Measurements from ENCODE around the gene PROSER2.

PROSER2 gene

GRCh38 chr10:11895108-11895466, 71.9 kb downstream of the PROSER2 start:
- no peak for TF ChIP-seq CTCF (conservative IDR thresholded peaks at IDR 0.05)
- no peak overlapping the region for H3K27ac ChIP-seq

DNA sequence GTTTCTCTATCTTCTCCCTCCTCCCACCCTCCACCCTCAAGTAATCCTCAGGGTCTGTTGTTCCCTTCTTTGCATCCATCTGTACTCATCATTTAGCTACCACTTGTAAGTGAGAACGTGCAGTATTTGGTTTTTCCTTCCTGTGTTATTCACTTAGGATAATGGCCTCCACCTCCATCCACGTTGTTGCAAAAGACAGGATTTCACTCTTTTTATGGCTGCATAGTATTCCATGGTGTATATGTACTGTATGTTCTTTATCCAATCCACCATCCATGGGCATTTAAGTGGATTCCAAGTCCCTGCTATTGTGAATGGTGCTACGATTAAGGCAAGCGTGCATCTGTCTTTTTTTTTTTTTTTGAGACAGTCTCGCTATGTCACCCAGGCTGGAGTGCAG, 72.4 kb downstream of the PROSER2 start:
- H3K27ac ChIP-seq = no peak overlapping the region
- no peak for TF ChIP-seq CTCF (conservative IDR thresholded peaks at IDR 0.05)

DNA sequence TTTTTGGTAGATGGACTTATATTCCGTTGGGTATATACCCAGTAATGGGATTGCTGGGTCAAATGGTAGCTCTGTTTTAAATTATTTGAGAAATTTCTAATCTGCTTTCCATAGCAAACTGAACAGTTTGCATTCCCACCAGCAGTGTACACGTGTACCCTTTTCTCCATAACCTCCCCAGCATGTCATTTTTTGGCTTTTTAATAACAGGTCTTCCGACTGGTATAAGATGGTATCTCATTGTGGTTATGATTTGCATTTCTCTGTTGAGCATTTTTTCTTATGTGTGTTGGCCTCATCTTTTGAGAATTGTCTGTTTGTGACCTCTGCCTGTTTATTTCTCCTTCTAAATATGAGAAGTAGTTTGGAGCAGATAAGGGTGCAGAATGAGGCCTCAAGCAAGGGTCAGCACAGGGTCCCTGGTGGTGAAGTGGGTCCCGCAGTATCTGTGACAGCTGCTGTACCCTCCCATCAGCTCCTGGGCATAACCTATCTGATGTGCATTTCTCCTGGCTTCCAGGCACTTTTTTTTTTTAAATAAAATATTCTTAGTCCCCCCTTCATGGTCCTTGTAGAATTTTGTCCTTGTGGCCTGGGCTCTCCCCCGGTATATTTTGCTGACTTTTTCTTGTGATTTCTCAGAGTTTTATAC, 73.5 kb downstream of the PROSER2 start:
- no peak overlapping the region for H3K27ac ChIP-seq

GRCh38 chr10:11898033-11898371, 74.8 kb downstream of the PROSER2 start:
- peak overlapping the region; percentile 21; the same call in 1 of the 2 replicates for H3K27ac ChIP-seq
- no peak for TF ChIP-seq CTCF (conservative IDR thresholded peaks at IDR 0.05)

More for the DNA sequence above, 73.5 kb downstream of the PROSER2 start:
- no peak for TF ChIP-seq CTCF (conservative IDR thresholded peaks at IDR 0.05)

DNA sequence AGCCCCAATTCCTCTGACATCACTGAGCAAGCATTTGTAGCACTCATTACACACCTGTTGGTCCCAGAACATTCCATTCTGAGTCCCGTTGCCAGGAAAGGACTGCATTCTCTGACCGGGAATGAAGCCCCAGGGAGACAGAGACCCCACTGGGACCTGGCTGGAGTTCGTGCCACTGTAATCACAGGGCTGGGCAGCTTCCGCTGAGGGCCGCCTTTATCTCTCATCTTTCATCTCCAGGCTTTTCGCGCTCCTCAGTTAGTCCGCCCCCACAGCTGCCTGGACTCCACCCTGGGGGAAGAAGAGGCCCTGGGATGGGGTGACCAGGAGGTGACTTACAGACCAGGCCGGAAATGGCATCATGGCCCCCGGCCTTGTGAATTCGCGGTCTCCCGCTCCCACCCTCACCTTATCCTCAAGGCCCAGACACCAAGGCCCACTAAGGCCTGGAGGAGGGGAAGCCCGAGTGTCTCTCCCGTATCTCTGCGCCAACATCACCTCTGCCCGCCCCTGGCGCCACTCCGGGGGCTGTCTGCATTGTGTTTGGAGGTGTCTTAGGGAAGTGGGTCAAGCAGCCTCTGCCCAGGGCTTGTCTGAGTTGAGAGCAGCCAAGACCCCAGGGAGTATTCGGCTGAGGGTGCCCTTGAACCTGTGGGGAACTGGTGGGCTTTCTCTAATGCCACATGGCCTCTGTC, 75.4 kb downstream of the PROSER2 start:
- H3K27ac ChIP-seq = peak overlapping the region; percentile 21; the same call in 1 of the 2 replicates
- no peak for TF ChIP-seq CTCF (conservative IDR thresholded peaks at IDR 0.05)

GRCh38 chr10:11899067-11899876, 76.1 kb downstream of the PROSER2 start:
- no peak for TF ChIP-seq CTCF (conservative IDR thresholded peaks at IDR 0.05)
- no peak overlapping the region for H3K27ac ChIP-seq

- H3K27ac ChIP-seq = no peak overlapping the region
- no peak for TF ChIP-seq CTCF (conservative IDR thresholded peaks at IDR 0.05)
These were observed 77.8 kb downstream of the PROSER2 start for GRCh38 chr10:11901036-11901301.

All from VCaP (cell line).